CD14-positive monocyte (primary cell): Measurements from ENCODE around the gene SLC6A8. TPM values are rescaled to one million over a fixed set of nuclear protein-coding genes. Genes with fewer than 3 reads are reported as not detected.
"Not testable (repeated sequence)": the region's sequence is repeated elsewhere in the genome, so short reads cannot be mapped to it uniquely, and the experiment has no call there.

Experiments
- DNase-seq, 3 donors: peaks; one replicate each; pipeline ENCODE4 v3.0.0-alpha.2; 2011 to 2022
- H2AFZ ChIP-seq: 2 replicates; pipeline ENCODE4 v1.6.0; 2012; ENCODE audit warnings: mild to moderate bottlenecking, low read depth, low read length, inconsistent platforms; ENCODE audit not compliant: insufficient read depth, poor library complexity, severe bottlenecking
- H3K27ac ChIP-seq, 2 donors: 1 replicate in 1 of 2; 2 replicates in 1 of 2; pipeline ENCODE4 v1.5.1; 2012 to 2013; ENCODE audit warnings: low read length in 2 of 2, control low read depth in 1 of 2, inconsistent platforms in 1 of 2, low read depth in 1 of 2, mild to moderate bottlenecking in 1 of 2
- H3K27me3 ChIP-seq, 2 donors: one replicate each; pipeline versions ENCODE4 v1.6.0 to v1.6.1; 2011 to 2013; ENCODE audit warnings: low read length in 2 of 2; ENCODE audit not compliant: control insufficient read depth in 2 of 2, insufficient read depth in 2 of 2
- H3K36me3 ChIP-seq, 2 donors: replicated peaks in 1 of 2; 1 replicate in 1 of 2; 2 replicates in 1 of 2; pipeline versions ENCODE4 v1.5.1 to v1.6.1; 2012 to 2013; ENCODE audit warnings: low read length in 2 of 2, control low read depth in 1 of 2, inconsistent platforms in 1 of 2, mild to moderate bottlenecking in 1 of 2; ENCODE audit not compliant: insufficient read depth in 2 of 2, control insufficient read depth in 1 of 2
- H3K4me1 ChIP-seq, 2 donors: 1 replicate in 1 of 2; 2 replicates in 1 of 2; pipeline versions ENCODE4 v1.5.1 to v1.6.1; 2012 to 2013; ENCODE audit warnings: low read length in 2 of 2, control low read depth in 1 of 2, inconsistent platforms in 1 of 2, mild to moderate bottlenecking in 1 of 2, moderate library complexity in 1 of 2; ENCODE audit not compliant: insufficient read depth in 2 of 2, control insufficient read depth in 1 of 2
- H3K4me2 ChIP-seq: replicated peaks from 2 replicates; pipeline ENCODE3; 2012; ENCODE audit warnings: low read length, moderate library complexity, mild to moderate bottlenecking; ENCODE audit not compliant: poor library complexity, severe bottlenecking; ENCODE audit errors: extremely low read depth
- H3K4me3 ChIP-seq, 3 experiments: fragments of 200-600 bp in 1 of 3; sonication (generic) in 1 of 3; replicated peaks in 1 of 3; 1 replicate in 2 of 3; 2 replicates in 1 of 3; pipeline ENCODE4 v1.5.1; 2011 to 2013; ENCODE audit warnings: low read length in 3 of 3, mild to moderate bottlenecking in 3 of 3, control low read depth in 2 of 3, low read depth in 2 of 3, inconsistent platforms in 1 of 3, moderate library complexity in 1 of 3
- H3K79me2 ChIP-seq: 2 replicates; pipeline ENCODE4 v1.6.0; 2012; ENCODE audit warnings: mild to moderate bottlenecking, control low read depth, inconsistent platforms, low read length, moderate library complexity; ENCODE audit not compliant: insufficient read depth
- H3K9ac ChIP-seq: 2 replicates; pipeline ENCODE4 v1.6.0; 2017; ENCODE audit warnings: low read length, mild to moderate bottlenecking; ENCODE audit not compliant: insufficient read depth, poor library complexity, severe bottlenecking
- H3K9me3 ChIP-seq, 2 donors: replicated peaks in 1 of 2; 1 replicate in 1 of 2; 2 replicates in 1 of 2; pipeline versions ENCODE4 v1.5.1 to v1.6.1; 2012 to 2013; ENCODE audit warnings: low read length in 2 of 2, control low read depth in 1 of 2; ENCODE audit not compliant: control insufficient read depth in 1 of 2, insufficient read depth in 1 of 2
- H4K20me1 ChIP-seq: 2 replicates; pipeline ENCODE4 v1.6.0; 2012; ENCODE audit warnings: mild to moderate bottlenecking, low read length, control low read depth, moderate library complexity; ENCODE audit not compliant: insufficient read depth
- H3K27ac Mint-ChIP-seq, 7 donors: one replicate each; pipeline ENCODE4 v1.8.0; 2020; ENCODE audit warnings: mild to moderate bottlenecking in 7 of 7, mixed read lengths in 7 of 7, moderate library complexity in 6 of 7, inconsistent platforms in 2 of 7
- H3K27me3 Mint-ChIP-seq, 3 donors: one replicate each; pipeline ENCODE4 v1.8.0; 2021 to 2022; ENCODE audit warnings: low read depth in 3 of 3, mild to moderate bottlenecking in 3 of 3, mixed read lengths in 3 of 3, moderate library complexity in 3 of 3, inconsistent platforms in 1 of 3
- H3K36me3 Mint-ChIP-seq, 2 donors: one replicate each; pipeline ENCODE4 v1.8.0; 2020; ENCODE audit warnings: mixed read lengths in 2 of 2, inconsistent platforms in 1 of 2, mild to moderate bottlenecking in 1 of 2
- H3K4me1 Mint-ChIP-seq: one replicate; pipeline ENCODE4 v1.8.0; 2020; ENCODE audit warnings: mild to moderate bottlenecking, mixed read lengths
- H3K4me3 Mint-ChIP-seq, 2 donors: one replicate each; pipeline ENCODE4 v1.8.0; 2020; ENCODE audit warnings: mild to moderate bottlenecking in 2 of 2, mixed read lengths in 2 of 2, moderate library complexity in 1 of 2
- H3K9me3 Mint-ChIP-seq, 7 donors: one replicate each; pipeline ENCODE4 v1.8.0; 2020 to 2022; ENCODE audit warnings: mixed read lengths in 7 of 7, mild to moderate bottlenecking in 6 of 7, moderate library complexity in 6 of 7, inconsistent platforms in 2 of 7
- WGBS: methylation state at CpG from one replicate; pipeline ENCODE4 v1.1.5; 2013; ENCODE audit warnings: missing lambda C conversion rate; ENCODE audit not compliant: insufficient coverage; 5-methylcytosine and 5-hydroxymethylcytosine counted together
- intact Hi-C, 2 donors: fragments of 100-400 bp; cut with micrococcal nuclease; formaldehyde crosslinking; loops; one replicate each; pipeline versions ENCODE4 v1.15.0 to v1.15.1; 2023
- polyA plus RNA-seq, 3 donors: library from polyadenylated mRNA; depleted of rRNA in 1 of 3; unstranded in 2 of 3; stranded (reverse) in 1 of 3; fragments of 300-500 nt in 2 of 3; fragments of >200 nt in 1 of 3; fragmentation: Illumina TruSeq in 2 of 3; gene quantifications; 1 replicate in 2 of 3; 2 replicates in 1 of 3; pipeline ENCODE4 v1.2.3, GENCODE V29; 2012 to 2021
- TF ChIP-seq, protein P1 (sequence below): fragments of 200-600 bp; IDR thresholded peaks from one replicate; pipeline ENCODE4 v1.8.0; 2022; ENCODE audit warnings: antibody characterized with exemption, mild to moderate bottlenecking

The SLC6A8 gene
- polyA plus RNA-seq, 3 donors: 0.23 to 5.6 (median 0.85) TPM

DNA sequence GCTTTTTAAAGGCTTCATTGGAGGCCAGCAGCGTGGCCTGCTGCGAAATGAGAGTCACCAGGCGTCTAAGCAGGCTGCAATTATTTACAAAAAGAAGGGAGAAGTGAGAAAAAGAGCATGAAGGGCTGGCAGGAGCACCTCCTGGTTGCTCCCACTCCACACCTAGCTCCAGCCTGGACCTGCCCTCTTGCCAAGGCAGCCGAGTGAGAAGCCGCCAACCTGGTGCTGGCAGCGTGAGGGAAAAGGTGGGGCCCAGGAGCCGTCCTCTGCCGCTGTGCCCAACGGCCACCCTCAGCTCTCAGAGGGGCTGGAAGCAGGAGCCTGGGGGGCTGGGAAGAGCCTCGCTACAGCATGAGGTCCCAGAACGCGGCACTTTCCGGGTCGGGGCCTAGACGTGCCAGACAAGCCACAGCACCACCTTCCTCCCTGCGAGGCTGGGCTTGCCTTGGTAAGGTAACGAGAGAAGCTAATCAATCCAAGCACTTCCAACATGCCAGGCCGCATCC, 16.3 kb downstream of the SLC6A8 start:
- no peaks in the 10 kb centered on the region for H3K9me3 ChIP-seq
- H3K4me1 Mint-ChIP-seq: peaks cover 7% of the 10 kb centered on the region
- peaks cover 0 to 10% (median 0%) of the 10 kb centered on the region in 3 donors for H3K27me3 Mint-ChIP-seq
- H3K36me3 Mint-ChIP-seq: peaks cover 48 to 66% of the 10 kb centered on the region in 2 donors
- H3K4me3 ChIP-seq: no peak overlapping the region
- H3K27ac ChIP-seq: no peak overlapping the region
- peak overlapping the region in 2 of 7 donors; percentile 12 to 69 for H3K27ac Mint-ChIP-seq
- H3K79me2 ChIP-seq: no peaks in the 10 kb centered on the region
- intact Hi-C loops: no loop called here
- no peaks in the 10 kb centered on the region for H3K27me3 ChIP-seq
- no peak overlapping the region for H3K9ac ChIP-seq
- DNase-seq: no peak
- TF ChIP-seq, protein P1, sequence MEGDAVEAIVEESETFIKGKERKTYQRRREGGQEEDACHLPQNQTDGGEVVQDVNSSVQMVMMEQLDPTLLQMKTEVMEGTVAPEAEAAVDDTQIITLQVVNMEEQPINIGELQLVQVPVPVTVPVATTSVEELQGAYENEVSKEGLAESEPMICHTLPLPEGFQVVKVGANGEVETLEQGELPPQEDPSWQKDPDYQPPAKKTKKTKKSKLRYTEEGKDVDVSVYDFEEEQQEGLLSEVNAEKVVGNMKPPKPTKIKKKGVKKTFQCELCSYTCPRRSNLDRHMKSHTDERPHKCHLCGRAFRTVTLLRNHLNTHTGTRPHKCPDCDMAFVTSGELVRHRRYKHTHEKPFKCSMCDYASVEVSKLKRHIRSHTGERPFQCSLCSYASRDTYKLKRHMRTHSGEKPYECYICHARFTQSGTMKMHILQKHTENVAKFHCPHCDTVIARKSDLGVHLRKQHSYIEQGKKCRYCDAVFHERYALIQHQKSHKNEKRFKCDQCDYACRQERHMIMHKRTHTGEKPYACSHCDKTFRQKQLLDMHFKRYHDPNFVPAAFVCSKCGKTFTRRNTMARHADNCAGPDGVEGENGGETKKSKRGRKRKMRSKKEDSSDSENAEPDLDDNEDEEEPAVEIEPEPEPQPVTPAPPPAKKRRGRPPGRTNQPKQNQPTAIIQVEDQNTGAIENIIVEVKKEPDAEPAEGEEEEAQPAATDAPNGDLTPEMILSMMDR: no peak
- no peak overlapping the region for H3K4me2 ChIP-seq
- no peak overlapping the region for H2AFZ ChIP-seq
- no peak overlapping the region for H3K4me3 Mint-ChIP-seq
- peaks cover 4 to 6% of the 10 kb centered on the region in 2 donors for H3K4me1 ChIP-seq
- peaks cover 0 to 3% (median 0%) of the 10 kb centered on the region in 7 donors for H3K9me3 Mint-ChIP-seq
- whole genome bisulfite sequencing: 100% methylated on average over 5 of the region's 18 CpGs
- H4K20me1 ChIP-seq: peaks cover 51% of the 10 kb centered on the region
- peaks cover 54 to 57% of the 10 kb centered on the region in 2 donors for H3K36me3 ChIP-seq

DNA sequence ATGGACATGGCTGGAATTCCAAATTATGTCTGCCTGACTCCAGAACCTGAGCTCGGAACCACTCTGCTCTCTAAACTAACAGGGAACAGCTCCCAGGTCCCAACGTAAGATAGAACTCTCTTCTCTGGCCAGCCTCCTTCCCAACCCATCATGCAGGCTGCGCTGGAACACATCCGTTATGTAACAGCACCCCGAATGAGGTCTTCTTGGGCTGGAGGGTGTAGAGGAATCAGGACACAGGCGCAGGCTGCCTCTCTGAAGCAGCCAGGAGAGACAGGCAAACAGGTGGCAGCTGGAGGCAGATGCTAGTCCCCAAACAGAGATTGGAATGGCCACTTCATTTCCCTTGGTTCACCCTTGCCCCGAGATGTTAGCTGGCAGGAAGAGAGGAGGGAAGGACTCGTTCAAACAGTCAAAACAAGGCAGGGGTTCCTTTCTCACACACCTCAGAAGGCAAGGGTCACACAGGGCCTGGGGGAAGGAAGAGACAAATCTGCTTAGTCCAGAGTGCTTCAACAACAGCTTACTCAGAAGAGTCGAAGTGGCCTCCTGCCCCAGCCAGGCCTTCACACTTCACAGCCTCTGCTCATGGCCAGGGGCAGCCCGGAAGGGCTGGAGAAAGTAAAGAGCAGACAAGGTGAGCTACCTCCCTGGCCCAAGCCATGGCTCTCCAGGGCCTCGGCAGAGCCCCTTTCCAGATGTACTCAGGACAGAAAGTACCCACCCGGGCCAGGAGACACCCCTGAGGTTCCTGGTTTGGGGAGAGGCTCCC, 17.1 kb downstream of the SLC6A8 start:
- H3K79me2 ChIP-seq, DNase-seq, intact Hi-C loops, H3K4me1 Mint-ChIP-seq, H3K4me3 Mint-ChIP-seq, H3K4me2 ChIP-seq, H3K9ac ChIP-seq, H3K27ac ChIP-seq, H2AFZ ChIP-seq, H3K4me3 ChIP-seq, H3K4me1 ChIP-seq, H3K9me3 Mint-ChIP-seq, H3K27me3 ChIP-seq, H3K27me3 Mint-ChIP-seq, H3K9me3 ChIP-seq: not testable (repeated sequence)
- WGBS: 100% methylated on average over 2 of the region's 12 CpGs
- H4K20me1 ChIP-seq: peaks cover 55% of the 10 kb centered on the region
- peaks cover 55% of the 10 kb centered on the region in 2 donors for H3K36me3 ChIP-seq
- Mint-ChIP-seq H3K27ac (peak overlapping the region in 1 of 7 donors; percentile 12), H3K36me3 (peaks cover 49 to 64% of the 10 kb centered on the region in 2 donors)

GRCh38 chrX:153705403-153706060, 17.8 kb downstream of the SLC6A8 start:
- intact Hi-C loops, DNase-seq, H2AFZ ChIP-seq, H3K4me1 Mint-ChIP-seq, H3K27me3 Mint-ChIP-seq, H3K27me3 ChIP-seq, H3K9me3 ChIP-seq, H3K79me2 ChIP-seq, H3K4me3 Mint-ChIP-seq, H3K4me1 ChIP-seq, H3K4me3 ChIP-seq, H3K27ac Mint-ChIP-seq, H3K9ac ChIP-seq, H3K4me2 ChIP-seq, H3K27ac ChIP-seq, H3K9me3 Mint-ChIP-seq: not testable (repeated sequence)
- Histone ChIP-seq H3K36me3 (peaks cover 55 to 58% of the 10 kb centered on the region in 2 donors), H4K20me1 (peaks cover 57% of the 10 kb centered on the region)
- peaks cover 51 to 66% of the 10 kb centered on the region in 2 donors for H3K36me3 Mint-ChIP-seq
- 95% methylated on average over 12 of the region's 18 CpGs for WGBS
